Activated CD4-positive, alpha-beta T cell treated with anti-CD3 and anti-CD28 coated beads, Interleukin-2, amount 10 ng/mL, durations not matched to agents 7 days and 5 days (primary cell): ENCODE results near the gene MYBPH. TPM values are rescaled to one million over a fixed set of nuclear protein-coding genes. Genes with fewer than 3 reads are reported as not detected.

Source experiments
- CTCF ChIA-PET: fragments of 350-600 bp; sonication (Branson Sonifier 250); formaldehyde crosslinking; loops from one replicate; lab custom pipeline; 2021; ENCODE audit warnings: antibody characterized with exemption; lab: Charles Lee
- POLR2A ChIA-PET: fragments of 350-600 bp; sonication (Branson Sonifier 250); formaldehyde crosslinking; loops from one replicate; lab custom pipeline; 2021; ENCODE audit warnings: antibody characterized with exemption; lab: Charles Lee
- DNase-seq: peaks from one replicate; pipeline ENCODE4 v3.0.0-alpha.2; 2020
- H3K27ac Mint-ChIP-seq: one replicate; pipeline ENCODE4 v1.8.0; 2021; ENCODE audit warnings: mild to moderate bottlenecking, moderate library complexity, mixed read lengths
- H3K27me3 Mint-ChIP-seq: one replicate; pipeline ENCODE4 v1.8.0; 2021; ENCODE audit warnings: mixed read lengths
- H3K36me3 Mint-ChIP-seq: one replicate; pipeline ENCODE4 v1.8.0; 2021; ENCODE audit warnings: low read depth, mixed read lengths
- H3K4me1 Mint-ChIP-seq: one replicate; pipeline ENCODE4 v1.8.0; 2021; ENCODE audit warnings: mixed read lengths
- H3K4me3 Mint-ChIP-seq: one replicate; pipeline ENCODE4 v1.8.0; 2021; ENCODE audit warnings: mild to moderate bottlenecking, moderate library complexity, mixed read lengths
- H3K9me3 Mint-ChIP-seq: one replicate; pipeline ENCODE4 v1.8.0; 2021; ENCODE audit warnings: mixed read lengths
- total RNA-seq, 2 experiments: library from RNA; stranded (reverse); gene quantifications; one replicate each; pipeline ENCODE4 v1.2.3, GENCODE V29; 2021

Gene MYBPH
- total RNA-seq, 2 experiments from 2014 or later, result not detected

GRCh38 chr1:203153989-203154821 lies 21.4 kb downstream of the MYBPH start:
- POLR2A ChIA-PET, result no interaction called here
- no peak overlapping the region for H3K4me3 Mint-ChIP-seq

GRCh38 chr1:203153051-203153988 lies 22.3 kb downstream of the MYBPH start:
- DNase-seq, result no peak
- no peaks in the 10 kb centered on the region for H3K36me3 Mint-ChIP-seq
- H3K4me3 Mint-ChIP-seq, result no peak overlapping the region
- POLR2A ChIA-PET, result no interaction called here
- peaks cover 11% of the 10 kb centered on the region for H3K27me3 Mint-ChIP-seq
- CTCF ChIA-PET, result no interaction called here
- H3K27ac Mint-ChIP-seq, result no peak overlapping the region
- no peaks in the 10 kb centered on the region for H3K4me1 Mint-ChIP-seq
- no peaks in the 10 kb centered on the region for H3K9me3 Mint-ChIP-seq

More at GRCh38 chr1:203153989-203154821, 21.4 kb downstream of the MYBPH start:
- Mint-ChIP-seq H3K4me1 (no peaks in the 10 kb centered on the region), H3K27ac (no peak overlapping the region), H3K36me3 (no peaks in the 10 kb centered on the region), H3K27me3 (peaks cover 13% of the 10 kb centered on the region), H3K9me3 (no peaks in the 10 kb centered on the region)
- DNase-seq, result no peak
- CTCF ChIA-PET, result interaction anchor here (0.6 to 1.1 kb wide), 2 partner anchors 26 to 161 kb away, joined by 3 read pairs; no protein-coding TSS in a partner anchor

- DNase-seq, result no peak
- Mint-ChIP-seq H3K36me3 (no peaks in the 10 kb centered on the region), H3K4me3 (no peak overlapping the region), H3K4me1 (no peaks in the 10 kb centered on the region), H3K27me3 (peaks cover 4% of the 10 kb centered on the region), H3K9me3 (no peaks in the 10 kb centered on the region), H3K27ac (no peak overlapping the region)
- ChIA-PET CTCF (interaction anchor here (1.2 to 1.4 kb wide), 2 partner anchors 20 to 113 kb away, joined by 3 to 4 read pairs; no protein-coding TSS in a partner anchor), POLR2A (no interaction called here)
Measured at GRCh38 chr1:203152158-203153034, 23.2 kb downstream of the MYBPH start.

GRCh38 chr1:203151362-203152157 lies 24.1 kb downstream of the MYBPH start:
- no peak for DNase-seq
- no peaks in the 10 kb centered on the region for H3K4me1 Mint-ChIP-seq
- no peaks in the 10 kb centered on the region for H3K9me3 Mint-ChIP-seq
- ChIA-PET POLR2A (no interaction called here), CTCF (interaction anchor here (1.1 to 1.4 kb wide), 4 partner anchors 20 to 112 kb away, joined by 3 to 5 read pairs (median 4); no protein-coding TSS in a partner anchor)
- no peak overlapping the region for H3K4me3 Mint-ChIP-seq
- peaks cover 3% of the 10 kb centered on the region for H3K27me3 Mint-ChIP-seq
- H3K36me3 Mint-ChIP-seq, result no peaks in the 10 kb centered on the region
- no peak overlapping the region for H3K27ac Mint-ChIP-seq

- POLR2A ChIA-PET, result no interaction called here
- no peaks in the 10 kb centered on the region for H3K36me3 Mint-ChIP-seq
- DNase-seq, result no peak
- CTCF ChIA-PET, result interaction anchor here (1.1 to 1.4 kb wide), 3 partner anchors 34 to 111 kb away, joined by 3 to 5 read pairs (median 4); no protein-coding TSS in a partner anchor
- H3K9me3 Mint-ChIP-seq, result no peaks in the 10 kb centered on the region
- H3K4me1 Mint-ChIP-seq, result no peaks in the 10 kb centered on the region
- no peaks in the 10 kb centered on the region for H3K27me3 Mint-ChIP-seq
- H3K27ac Mint-ChIP-seq, result no peak overlapping the region
- H3K4me3 Mint-ChIP-seq, result no peak overlapping the region
Measured at GRCh38 chr1:203150511-203151297, 24.9 kb downstream of the MYBPH start.

- H3K27ac Mint-ChIP-seq, result no peak overlapping the region
- POLR2A ChIA-PET, result no interaction called here
- DNase-seq, result no peak
- no peaks in the 10 kb centered on the region for H3K9me3 Mint-ChIP-seq
- H3K27me3 Mint-ChIP-seq, result no peaks in the 10 kb centered on the region
- CTCF ChIA-PET, result interaction anchor here (0.6 to 2.0 kb wide), 4 partner anchors 11 to 1022 kb away, joined by 3 to 7 read pairs (median 4); no protein-coding TSS in a partner anchor
- H3K4me1 Mint-ChIP-seq, result no peaks in the 10 kb centered on the region
- no peak overlapping the region for H3K4me3 Mint-ChIP-seq
- H3K36me3 Mint-ChIP-seq, result no peaks in the 10 kb centered on the region
Measured at GRCh38 chr1:203149188-203149840, 26.3 kb downstream of the MYBPH start.

- Mint-ChIP-seq H3K27me3 (no peaks in the 10 kb centered on the region), H3K9me3 (no peaks in the 10 kb centered on the region), H3K27ac (no peak overlapping the region), H3K36me3 (no peaks in the 10 kb centered on the region), H3K4me1 (no peaks in the 10 kb centered on the region), H3K4me3 (no peak overlapping the region)
- ChIA-PET CTCF (interaction anchor here (0.6 to 2.0 kb wide), 4 partner anchors 15 to 1023 kb away, joined by 3 to 7 read pairs (median 4); no protein-coding TSS in a partner anchor), POLR2A (no interaction called here)
- no peak for DNase-seq
Measured at GRCh38 chr1:203148579-203148978, 27.0 kb downstream of the MYBPH start.

- Mint-ChIP-seq H3K27ac (no peak overlapping the region), H3K4me3 (no peak overlapping the region), H3K4me1 (no peaks in the 10 kb centered on the region), H3K27me3 (no peaks in the 10 kb centered on the region), H3K9me3 (no peaks in the 10 kb centered on the region), H3K36me3 (no peaks in the 10 kb centered on the region)
- no peak for DNase-seq
- ChIA-PET POLR2A (no interaction called here), CTCF (interaction anchor here (0.7 to 2.0 kb wide), 7 partner anchors 12 to 267 kb away, joined by 3 to 7 read pairs (median 3); no protein-coding TSS in a partner anchor)
Measured at GRCh38 chr1:203148127-203148526, 27.5 kb downstream of the MYBPH start.

GRCh38 chr1:203147376-203147775 lies 28.2 kb downstream of the MYBPH start:
- Mint-ChIP-seq H3K4me1 (no peaks in the 10 kb centered on the region), H3K27ac (no peak overlapping the region), H3K9me3 (no peaks in the 10 kb centered on the region), H3K27me3 (no peaks in the 10 kb centered on the region), H3K4me3 (no peak overlapping the region), H3K36me3 (no peaks in the 10 kb centered on the region)
- DNase-seq, result no peak
- POLR2A ChIA-PET, result no interaction called here
- CTCF ChIA-PET, result interaction anchor here (0.6 to 1.4 kb wide), 8 partner anchors 11 to 268 kb away, joined by 3 to 5 read pairs (median 3); no protein-coding TSS in a partner anchor

GRCh38 chr1:203146537-203146936 lies 29.1 kb downstream of the MYBPH start:
- CTCF ChIA-PET, result interaction anchor here (0.6 to 0.7 kb wide), 2 partner anchors 16 to 1969 kb away, joined by 3 to 5 read pairs; no protein-coding TSS in a partner anchor
- H3K4me3 Mint-ChIP-seq, result no peak overlapping the region
- POLR2A ChIA-PET, result no interaction called here

More at GRCh38 chr1:203146537-203146936, 29.1 kb downstream of the MYBPH start:
- no peaks in the 10 kb centered on the region for H3K27me3 Mint-ChIP-seq
- no peaks in the 10 kb centered on the region for H3K9me3 Mint-ChIP-seq
- no peak overlapping the region for H3K27ac Mint-ChIP-seq
- no peaks in the 10 kb centered on the region for H3K36me3 Mint-ChIP-seq
- no peaks in the 10 kb centered on the region for H3K4me1 Mint-ChIP-seq
- DNase-seq, result no peak
